Bronchial epithelial cell (primary cell): ENCODE results near the gene UBE2J2. TPM values are rescaled to one million over a fixed set of nuclear protein-coding genes. Genes with fewer than 3 reads are reported as not detected.

Source experiments
- DNase-seq: peaks from one replicate; pipeline ENCODE4 v3.0.0-alpha.2; 2010; ENCODE audit warnings: low read depth
- FAIRE-seq: peaks from 2 replicates; lab custom pipeline; 2011; peaks lifted over from hg19 to GRCh38; lab: Jason Lieb, UNC
- H3K27me3 ChIP-seq: 2 replicates; pipeline ENCODE4 v1.5.1; 2011; ENCODE audit warnings: low read length; ENCODE audit not compliant: control insufficient read depth, insufficient read depth
- H3K36me3 ChIP-seq: 2 replicates; pipeline ENCODE4 v1.5.1; 2011; ENCODE audit warnings: low read length; ENCODE audit not compliant: control insufficient read depth, insufficient read depth
- H3K4me3 ChIP-seq: 2 replicates; pipeline ENCODE4 v1.5.1; 2011; ENCODE audit warnings: mild to moderate bottlenecking, low read depth, low read length, control low read depth
- total RNA-seq: library from RNA; depleted of rRNA; stranded (reverse); fragments of >200 nt; gene quantifications from 2 replicates; pipeline ENCODE4 v1.2.1, GENCODE V29; 2014
- TF ChIP-seq, protein P1 (sequence below): IDR thresholded peaks from 2 replicates; pipeline ENCODE4 v1.5.1; 2011; ENCODE audit warnings: mild to moderate bottlenecking, moderate library complexity, low read length, control low read depth, inconsistent platforms; ENCODE audit not compliant: insufficient read depth, severe bottlenecking

UBE2J2 gene
- total RNA-seq, 1 donor from 2014 or later: 41.3 TPM

DNA sequence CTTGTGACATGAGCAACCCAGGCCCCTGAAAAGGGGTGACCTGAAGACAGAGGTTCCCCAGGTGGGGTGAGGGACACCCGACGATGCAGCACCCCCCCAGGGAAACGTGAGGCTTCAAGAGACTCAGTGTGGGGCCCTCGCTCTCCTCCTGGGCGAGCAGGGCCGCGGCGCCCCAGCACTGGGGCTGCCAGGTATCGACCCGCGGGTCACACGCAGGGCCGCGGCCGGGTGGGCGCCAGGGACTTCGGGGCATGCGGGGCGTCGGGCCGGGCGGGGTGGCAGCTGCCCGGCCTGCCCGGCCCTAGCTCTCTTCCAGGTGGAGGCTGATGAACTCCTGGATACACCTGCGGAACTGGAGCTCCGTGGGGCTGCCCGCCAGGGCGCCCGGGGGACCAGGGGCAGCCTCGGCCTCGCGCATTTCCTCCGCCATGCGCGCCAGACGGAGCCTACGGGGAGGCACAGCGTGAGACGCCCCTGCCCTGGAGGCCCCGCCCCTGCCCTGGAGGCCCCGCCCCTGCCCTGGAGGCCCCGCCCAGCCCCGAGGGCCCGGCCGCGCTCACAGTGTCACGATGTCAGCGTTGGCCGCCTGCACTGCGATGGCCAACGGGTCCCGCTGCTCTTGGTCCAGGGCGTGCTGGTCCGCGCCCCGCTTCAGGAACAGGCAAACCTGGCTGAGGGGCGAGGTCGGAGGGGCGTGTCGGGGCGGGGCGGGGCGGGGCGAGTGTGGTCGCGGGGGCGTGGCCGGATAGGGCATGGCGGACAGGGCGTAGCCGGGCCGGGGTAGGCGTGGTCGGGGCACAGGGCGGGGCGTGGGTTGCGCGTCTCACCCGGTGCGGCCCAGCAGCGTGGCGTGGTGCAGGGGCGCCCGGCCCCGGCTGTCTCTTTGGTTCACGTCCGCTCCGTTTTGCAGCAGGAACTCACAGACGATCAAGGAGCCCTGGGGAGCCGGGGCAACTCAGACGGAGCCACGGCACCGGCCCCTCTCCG is 19.9 kb upstream of the UBE2J2 start:
- TF ChIP-seq, protein P1, sequence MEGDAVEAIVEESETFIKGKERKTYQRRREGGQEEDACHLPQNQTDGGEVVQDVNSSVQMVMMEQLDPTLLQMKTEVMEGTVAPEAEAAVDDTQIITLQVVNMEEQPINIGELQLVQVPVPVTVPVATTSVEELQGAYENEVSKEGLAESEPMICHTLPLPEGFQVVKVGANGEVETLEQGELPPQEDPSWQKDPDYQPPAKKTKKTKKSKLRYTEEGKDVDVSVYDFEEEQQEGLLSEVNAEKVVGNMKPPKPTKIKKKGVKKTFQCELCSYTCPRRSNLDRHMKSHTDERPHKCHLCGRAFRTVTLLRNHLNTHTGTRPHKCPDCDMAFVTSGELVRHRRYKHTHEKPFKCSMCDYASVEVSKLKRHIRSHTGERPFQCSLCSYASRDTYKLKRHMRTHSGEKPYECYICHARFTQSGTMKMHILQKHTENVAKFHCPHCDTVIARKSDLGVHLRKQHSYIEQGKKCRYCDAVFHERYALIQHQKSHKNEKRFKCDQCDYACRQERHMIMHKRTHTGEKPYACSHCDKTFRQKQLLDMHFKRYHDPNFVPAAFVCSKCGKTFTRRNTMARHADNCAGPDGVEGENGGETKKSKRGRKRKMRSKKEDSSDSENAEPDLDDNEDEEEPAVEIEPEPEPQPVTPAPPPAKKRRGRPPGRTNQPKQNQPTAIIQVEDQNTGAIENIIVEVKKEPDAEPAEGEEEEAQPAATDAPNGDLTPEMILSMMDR: no peak
- Histone ChIP-seq H3K4me3 (no peak overlapping the region), H3K36me3 (peaks cover 5% of the 10 kb centered on the region), H3K27me3 (no peaks in the 10 kb centered on the region)
- FAIRE-seq (no peak), DNase-seq (no peak)

DNA sequence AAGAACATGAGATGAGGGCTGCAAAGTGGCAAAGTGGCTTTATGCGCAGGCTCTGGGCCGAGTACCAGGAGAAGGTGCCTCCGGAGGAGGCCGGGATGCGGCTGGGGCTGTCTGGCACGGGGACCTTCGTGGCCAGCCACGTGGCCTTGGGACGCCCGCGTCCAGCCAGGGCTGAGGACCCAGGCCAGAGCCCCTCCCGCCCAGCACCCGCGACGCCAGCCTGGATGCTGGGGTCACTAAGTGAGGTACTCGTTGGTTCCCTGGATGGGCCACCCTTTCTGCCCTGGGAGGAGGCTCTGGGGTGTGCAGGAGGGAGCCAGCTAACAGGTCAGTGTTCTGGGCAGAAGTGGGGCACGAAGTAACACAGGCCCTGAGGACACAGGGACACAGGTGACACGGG is 19.2 kb upstream of the UBE2J2 start:
- H3K36me3 ChIP-seq: peaks cover 5% of the 10 kb centered on the region
- H3K27me3 ChIP-seq: no peaks in the 10 kb centered on the region
- TF ChIP-seq, protein P1: no peak
- DNase-seq (no peak), FAIRE-seq (no peak)
- H3K4me3 ChIP-seq: no peak overlapping the region

DNA sequence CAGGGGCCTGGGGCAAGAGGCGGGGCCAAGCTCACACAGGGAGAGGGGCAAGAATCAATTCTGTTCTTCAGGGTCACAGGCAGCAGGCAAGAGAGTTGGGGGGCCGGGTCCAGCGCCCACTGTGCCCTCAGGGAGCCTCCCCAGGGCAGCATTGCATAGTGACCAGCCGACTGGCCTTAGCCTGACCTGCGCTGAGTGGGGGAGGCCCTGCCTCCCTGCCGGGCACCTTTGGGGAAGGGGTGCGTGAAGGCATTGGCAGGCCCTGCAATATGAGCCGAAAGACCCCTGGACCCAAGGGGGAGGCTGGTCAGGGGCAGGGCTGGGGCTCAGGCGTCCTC is 18.8 kb upstream of the UBE2J2 start:
- TF ChIP-seq, protein P1: no peak
- Histone ChIP-seq H3K27me3 (no peaks in the 10 kb centered on the region), H3K4me3 (no peak overlapping the region), H3K36me3 (peaks cover 5% of the 10 kb centered on the region)
- DNase-seq: no peak
- no peak for FAIRE-seq

DNA sequence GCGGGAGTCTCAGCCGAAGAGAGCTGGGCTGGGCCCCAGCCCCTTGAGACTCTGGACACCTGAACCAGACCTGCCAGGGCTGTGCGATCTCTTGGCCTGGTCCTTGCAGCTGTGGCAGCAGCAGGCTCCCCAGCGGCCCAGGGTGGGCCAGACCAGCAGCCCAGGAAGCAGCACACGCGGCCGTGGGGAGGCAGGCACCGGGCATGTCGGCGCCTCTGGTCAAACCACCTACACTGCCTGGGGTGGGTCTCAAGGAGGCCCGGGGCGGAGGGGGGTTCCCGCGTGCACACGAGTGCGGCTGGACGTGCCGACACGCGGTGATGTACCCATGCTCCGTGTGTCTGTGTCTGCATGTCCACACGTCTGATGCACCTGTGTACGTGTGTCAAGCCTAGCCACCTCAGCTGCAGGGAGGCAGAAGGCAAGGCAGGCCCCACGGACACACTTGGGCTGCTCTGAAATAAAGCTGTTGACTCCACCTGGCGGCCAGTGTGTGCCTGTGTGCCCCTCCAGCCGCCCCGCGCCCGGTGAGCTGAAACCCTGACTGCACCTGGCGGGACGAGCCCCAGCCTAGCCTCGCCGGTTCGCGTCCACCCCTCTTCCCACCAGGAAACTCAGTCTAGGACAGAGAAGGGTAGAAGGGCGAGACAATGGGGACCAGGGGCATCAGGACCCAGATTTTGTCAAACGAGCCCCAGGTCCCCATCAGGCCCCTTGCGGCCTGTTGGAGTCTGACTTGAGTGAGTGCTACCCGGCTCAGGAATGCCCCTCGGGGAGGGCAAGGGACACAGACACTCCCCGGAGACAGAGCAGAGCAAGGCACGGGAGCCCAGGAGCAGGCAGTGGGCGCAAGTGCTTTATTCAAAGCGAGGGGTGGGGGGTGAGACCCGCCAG is 18.1 kb upstream of the UBE2J2 start:
- Histone ChIP-seq H3K4me3 (no peak overlapping the region), H3K27me3 (no peaks in the 10 kb centered on the region), H3K36me3 (peaks cover 5% of the 10 kb centered on the region)
- DNase-seq (peak; percentile 63), FAIRE-seq (no peak)
- TF ChIP-seq, protein P1: peak; percentile 90

DNA sequence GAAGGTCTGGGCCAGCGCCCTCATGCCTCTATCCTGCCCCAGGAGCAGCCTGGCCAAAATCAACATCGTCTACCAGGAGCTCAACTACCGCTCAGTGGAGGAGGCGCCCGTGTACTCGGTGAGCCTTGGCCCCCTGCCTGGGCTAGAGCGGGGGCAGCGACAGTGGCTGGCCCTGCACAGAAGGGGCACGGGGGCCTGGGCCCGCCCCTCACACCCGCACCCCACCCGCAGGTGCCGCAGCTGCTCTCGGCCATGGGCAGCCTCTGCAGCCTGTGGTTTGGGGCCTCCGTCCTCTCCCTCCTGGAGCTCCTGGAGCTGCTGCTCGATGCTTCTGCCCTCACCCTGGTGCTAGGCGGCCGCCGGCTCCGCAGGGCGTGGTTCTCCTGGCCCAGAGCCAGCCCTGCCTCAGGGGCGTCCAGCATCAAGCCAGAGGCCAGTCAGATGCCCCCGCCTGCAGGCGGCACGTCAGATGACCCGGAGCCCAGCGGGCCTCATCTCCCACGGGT is 17.4 kb upstream of the UBE2J2 start:
- DNase-seq (no peak), FAIRE-seq (no peak)
- Histone ChIP-seq H3K27me3 (no peaks in the 10 kb centered on the region), H3K36me3 (peaks cover 5% of the 10 kb centered on the region), H3K4me3 (no peak overlapping the region)
- TF ChIP-seq, protein P1: no peak
